ENCODE results near the gene SPRN. TPM values are rescaled to one million over a fixed set of nuclear protein-coding genes. Genes with fewer than 3 reads are reported as not detected.

The SPRN gene
- total RNA-seq, 1 donor from 2014 or later = 4.0 TPM

DNA sequence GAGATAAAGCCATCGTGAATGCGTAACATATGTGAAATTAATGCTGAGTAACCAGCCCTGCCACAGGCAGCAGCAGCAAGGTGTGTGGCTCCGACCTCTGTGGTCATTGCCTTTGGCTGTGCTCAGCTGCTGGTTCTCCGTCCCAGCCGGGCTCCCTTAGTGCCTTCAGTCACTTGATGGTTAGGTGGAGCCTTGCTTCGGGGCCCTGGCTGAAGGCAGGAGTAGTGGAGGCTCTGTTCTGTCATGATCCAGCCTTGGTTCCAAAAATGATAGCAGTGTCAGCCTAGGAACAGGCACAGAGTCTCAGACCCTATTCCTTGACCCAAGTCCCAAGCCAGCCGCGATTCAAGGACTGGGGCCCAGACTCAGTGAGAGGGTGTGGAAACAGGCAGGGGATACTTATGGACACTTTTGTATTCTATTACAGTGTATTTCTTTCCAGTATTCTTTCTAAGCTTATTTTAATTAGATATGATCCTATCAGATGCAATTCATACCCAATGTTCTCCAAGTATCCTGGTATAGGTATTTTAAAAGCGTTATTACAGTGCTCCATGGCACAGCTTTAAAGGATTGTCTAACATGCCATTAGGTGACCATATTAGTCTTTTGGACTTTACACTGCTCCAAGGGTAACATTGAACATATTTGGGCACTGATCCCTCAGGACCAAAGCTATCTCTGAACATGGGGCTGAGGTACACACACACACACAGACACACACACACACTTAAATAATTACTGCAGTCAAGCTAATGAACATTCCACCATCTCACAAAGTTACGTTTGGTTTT, 38.3 kb upstream of the SPRN start:
- H2AFZ ChIP-seq (ENCODE audit: low read depth, low read length) = no peak overlapping the region
- no peak overlapping the region for H3K4me3 ChIP-seq (ENCODE audit: insufficient read depth, low read depth, low read length)
- H4K20me1 ChIP-seq (ENCODE audit: insufficient read depth, low read length) = no peaks in the 10 kb centered on the region
- no peaks in the 10 kb centered on the region for H3K79me2 ChIP-seq (ENCODE audit: insufficient read depth, low read length)
- no peaks in the 10 kb centered on the region for H3K4me1 ChIP-seq (ENCODE audit: insufficient read depth, low read length)
- H3K9ac ChIP-seq (ENCODE audit: low read length) = no peak overlapping the region
- peaks cover 7% of the 10 kb centered on the region for H3K36me3 Mint-ChIP-seq (ENCODE audit: low read depth, unreplicated experiment)
- H3K27ac ChIP-seq (ENCODE audit: low read depth, low read length) = no peak overlapping the region
- no peak for DNase-seq (ENCODE audit: low read depth)
- H3K27me3 ChIP-seq (ENCODE audit: insufficient read depth, low read length) = no peaks in the 10 kb centered on the region
- no peak for FAIRE-seq
- H3K9me3 Mint-ChIP-seq (ENCODE audit: unreplicated experiment) = peaks cover 9% of the 10 kb centered on the region
- TF ChIP-seq, protein P1, sequence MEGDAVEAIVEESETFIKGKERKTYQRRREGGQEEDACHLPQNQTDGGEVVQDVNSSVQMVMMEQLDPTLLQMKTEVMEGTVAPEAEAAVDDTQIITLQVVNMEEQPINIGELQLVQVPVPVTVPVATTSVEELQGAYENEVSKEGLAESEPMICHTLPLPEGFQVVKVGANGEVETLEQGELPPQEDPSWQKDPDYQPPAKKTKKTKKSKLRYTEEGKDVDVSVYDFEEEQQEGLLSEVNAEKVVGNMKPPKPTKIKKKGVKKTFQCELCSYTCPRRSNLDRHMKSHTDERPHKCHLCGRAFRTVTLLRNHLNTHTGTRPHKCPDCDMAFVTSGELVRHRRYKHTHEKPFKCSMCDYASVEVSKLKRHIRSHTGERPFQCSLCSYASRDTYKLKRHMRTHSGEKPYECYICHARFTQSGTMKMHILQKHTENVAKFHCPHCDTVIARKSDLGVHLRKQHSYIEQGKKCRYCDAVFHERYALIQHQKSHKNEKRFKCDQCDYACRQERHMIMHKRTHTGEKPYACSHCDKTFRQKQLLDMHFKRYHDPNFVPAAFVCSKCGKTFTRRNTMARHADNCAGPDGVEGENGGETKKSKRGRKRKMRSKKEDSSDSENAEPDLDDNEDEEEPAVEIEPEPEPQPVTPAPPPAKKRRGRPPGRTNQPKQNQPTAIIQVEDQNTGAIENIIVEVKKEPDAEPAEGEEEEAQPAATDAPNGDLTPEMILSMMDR (IDR thresholded peaks at IDR 0.05; ENCODE audit: insufficient read depth, low read depth, low read length) = no peak
- no peak for TF ChIP-seq EZH2 (IDR thresholded peaks at IDR 0.05; ENCODE audit: insufficient read depth, low read length)
- H3K27me3 Mint-ChIP-seq (ENCODE audit: low read depth, unreplicated experiment) = peaks cover 27% of the 10 kb centered on the region
- no peak overlapping the region for H3K27ac Mint-ChIP-seq (ENCODE audit: unreplicated experiment)
- no peaks in the 10 kb centered on the region for H3K4me1 Mint-ChIP-seq (ENCODE audit: low read depth, unreplicated experiment)
- peaks cover 5% of the 10 kb centered on the region for H3K9me3 ChIP-seq (ENCODE audit: insufficient read depth, low read depth, low read length)
- H3K4me2 ChIP-seq (ENCODE audit: low read length) = no peak overlapping the region
- H3K36me3 ChIP-seq (ENCODE audit: insufficient read depth, low read length) = no peaks in the 10 kb centered on the region
- no peak overlapping the region for H3K4me3 Mint-ChIP-seq (ENCODE audit: unreplicated experiment)

DNA sequence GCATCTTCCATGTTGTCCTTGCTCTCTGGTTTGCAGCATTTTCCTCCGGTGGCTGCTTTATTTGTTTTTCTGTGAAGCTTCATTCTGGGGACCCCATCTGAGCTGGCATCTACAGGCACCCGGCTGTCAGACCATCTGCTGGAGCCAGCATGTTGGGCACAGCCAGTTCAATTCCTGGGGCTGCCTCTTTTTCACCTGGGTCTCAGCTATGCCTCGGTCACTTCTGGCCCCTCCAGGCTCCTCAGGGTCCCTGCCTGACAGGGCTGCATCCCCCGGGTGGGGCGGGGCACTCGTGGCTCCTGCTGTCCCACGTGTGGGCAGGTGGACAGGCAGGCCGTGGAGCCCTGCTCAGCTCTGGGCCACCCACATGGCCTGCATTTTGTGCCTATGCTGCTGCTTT, 37.4 kb upstream of the SPRN start:
- DNase-seq (ENCODE audit: low read depth) (no peak), FAIRE-seq (no peak)
- H3K9ac ChIP-seq (ENCODE audit: low read length) = no peak overlapping the region
- no peaks in the 10 kb centered on the region for H3K4me1 ChIP-seq (ENCODE audit: insufficient read depth, low read length)
- TF ChIP-seq EZH2 (IDR thresholded peaks at IDR 0.05; ENCODE audit: insufficient read depth, low read length) = no peak
- TF ChIP-seq, protein P1 (IDR thresholded peaks at IDR 0.05; ENCODE audit: insufficient read depth, low read depth, low read length) = no peak
- Mint-ChIP-seq H3K27ac (ENCODE audit: unreplicated experiment) (no peak overlapping the region), H3K27me3 (ENCODE audit: low read depth, unreplicated experiment) (peaks cover 18% of the 10 kb centered on the region), H3K36me3 (ENCODE audit: low read depth, unreplicated experiment) (peaks cover 4% of the 10 kb centered on the region), H3K4me1 (ENCODE audit: low read depth, unreplicated experiment) (no peaks in the 10 kb centered on the region), H3K4me3 (ENCODE audit: unreplicated experiment) (no peak overlapping the region), H3K9me3 (ENCODE audit: unreplicated experiment) (peaks cover 5% of the 10 kb centered on the region)
- no peak overlapping the region for H2AFZ ChIP-seq (ENCODE audit: low read depth, low read length)
- no peaks in the 10 kb centered on the region for H3K36me3 ChIP-seq (ENCODE audit: insufficient read depth, low read length)
- no peak overlapping the region for H3K27ac ChIP-seq (ENCODE audit: low read depth, low read length)
- H3K9me3 ChIP-seq (ENCODE audit: insufficient read depth, low read depth, low read length) = peaks cover 5% of the 10 kb centered on the region
- H3K27me3 ChIP-seq (ENCODE audit: insufficient read depth, low read length) = no peaks in the 10 kb centered on the region
- no peak overlapping the region for H3K4me2 ChIP-seq (ENCODE audit: low read length)
- no peaks in the 10 kb centered on the region for H4K20me1 ChIP-seq (ENCODE audit: insufficient read depth, low read length)
- H3K4me3 ChIP-seq (ENCODE audit: insufficient read depth, low read depth, low read length) = no peak overlapping the region
- no peaks in the 10 kb centered on the region for H3K79me2 ChIP-seq (ENCODE audit: insufficient read depth, low read length)

DNA sequence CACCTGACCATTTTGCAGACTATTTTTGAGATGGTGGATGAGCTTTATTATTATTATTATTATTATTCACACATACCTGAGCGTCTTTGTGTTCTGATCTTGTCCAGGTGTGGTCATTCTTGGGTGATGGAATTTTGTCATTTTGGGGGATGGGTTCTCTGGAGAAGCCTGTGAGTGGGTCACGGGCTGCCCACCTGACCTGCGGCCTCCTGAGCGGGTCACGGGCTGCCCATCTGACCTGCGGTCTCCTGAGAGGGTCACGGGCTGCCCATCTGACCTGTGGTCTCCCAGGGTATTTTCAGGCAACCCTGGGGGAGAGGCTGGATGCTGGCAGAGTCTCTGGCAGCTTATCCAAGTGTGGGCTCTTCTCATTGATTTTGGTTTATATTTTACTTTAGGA, 36.6 kb upstream of the SPRN start:
- H3K4me2 ChIP-seq (ENCODE audit: low read length) = no peak overlapping the region
- H3K9me3 ChIP-seq (ENCODE audit: insufficient read depth, low read depth, low read length) = peaks cover 5% of the 10 kb centered on the region
- no peak overlapping the region for H3K9ac ChIP-seq (ENCODE audit: low read length)
- H2AFZ ChIP-seq (ENCODE audit: low read depth, low read length) = no peak overlapping the region
- Mint-ChIP-seq H3K36me3 (ENCODE audit: low read depth, unreplicated experiment) (no peaks in the 10 kb centered on the region), H3K27me3 (ENCODE audit: low read depth, unreplicated experiment) (peaks cover 15% of the 10 kb centered on the region), H3K27ac (ENCODE audit: unreplicated experiment) (no peak overlapping the region), H3K4me3 (ENCODE audit: unreplicated experiment) (no peak overlapping the region), H3K9me3 (ENCODE audit: unreplicated experiment) (peaks cover 5% of the 10 kb centered on the region), H3K4me1 (ENCODE audit: low read depth, unreplicated experiment) (no peaks in the 10 kb centered on the region)
- H3K27ac ChIP-seq (ENCODE audit: low read depth, low read length) = no peak overlapping the region
- no peaks in the 10 kb centered on the region for H3K36me3 ChIP-seq (ENCODE audit: insufficient read depth, low read length)
- no peaks in the 10 kb centered on the region for H3K4me1 ChIP-seq (ENCODE audit: insufficient read depth, low read length)
- no peaks in the 10 kb centered on the region for H4K20me1 ChIP-seq (ENCODE audit: insufficient read depth, low read length)
- no peak overlapping the region for H3K4me3 ChIP-seq (ENCODE audit: insufficient read depth, low read depth, low read length)
- H3K27me3 ChIP-seq (ENCODE audit: insufficient read depth, low read length) = no peaks in the 10 kb centered on the region
- H3K79me2 ChIP-seq (ENCODE audit: insufficient read depth, low read length) = no peaks in the 10 kb centered on the region
- no peak for DNase-seq (ENCODE audit: low read depth)
- TF ChIP-seq EZH2 (IDR thresholded peaks at IDR 0.05; ENCODE audit: insufficient read depth, low read length) = no peak
- TF ChIP-seq, protein P1 (IDR thresholded peaks at IDR 0.05; ENCODE audit: insufficient read depth, low read depth, low read length) = no peak
- no peak for FAIRE-seq

Measured in astrocyte (in vitro differentiated cells and primary cell).